Activated gamma-delta T cell treated with anti-CD3 and anti-CD28 coated beads, Interleukin-2, amount 50 U/mL, for 16 hours (primary cell): ENCODE measurements around the gene IL22RA2.

Experiments
- DNase-seq: peaks from one replicate; pipeline ENCODE4 v3.0.0-alpha.2; 2020; ENCODE audit warnings: low read depth

The IL22RA2 gene

GRCh38 chr6:137094411-137095008 is 78.9 kb downstream of the IL22RA2 start:
- peak; percentile 31 for DNase-seq
